Endothelial cell of umbilical vein (primary cell): ENCODE measurements around the gene RBM20. TPM values are rescaled to one million over a fixed set of nuclear protein-coding genes. Genes with fewer than 3 reads are reported as not detected.

Source experiments
- BruUV-seq: library from RNA; stranded (reverse); fragments of 400-500 nt; replicated peaks from 2 replicates; lab custom pipeline; 2021; lab: Mats Ljungman, UMichigan
- CTCF ChIA-PET: fragments of 300-600, 350-600 bp; sonication (Branson Sonifier 250); formaldehyde crosslinking; loops from one replicate; lab custom pipeline; 2021; ENCODE audit warnings: antibody characterized with exemption, inconsistent platforms; lab: Charles Lee
- POLR2A ChIA-PET: fragments of 300-600, 350-600 bp; sonication (Branson Sonifier 250); formaldehyde crosslinking; loops from one replicate; lab custom pipeline; 2021; ENCODE audit warnings: antibody characterized with exemption, inconsistent platforms; lab: Charles Lee
- DNase-seq: peaks from one replicate; pipeline ENCODE4 v3.0.0-alpha.2; 2011; ENCODE audit warnings: low read depth, low spot score
- FAIRE-seq: peaks from 2 replicates; lab custom pipeline; 2011; peaks lifted over from hg19 to GRCh38; lab: Jason Lieb, UNC
- H2AFZ ChIP-seq: 2 replicates; pipeline ENCODE4 v1.6.0; 2012; ENCODE audit warnings: low read depth, low read length, control low read depth, inconsistent platforms
- H3K27ac ChIP-seq: 2 replicates; pipeline ENCODE4 v1.5.1; 2011; ENCODE audit warnings: low read depth, mild to moderate bottlenecking, control low read depth, low read length, moderate library complexity; ENCODE audit not compliant: insufficient read depth
- H3K27me3 ChIP-seq, 2 experiments: 2 replicates each; pipeline versions ENCODE4 v1.6.0 to v1.6.1; 2011; ENCODE audit warnings: low read length in 2 of 2, mixed read lengths in 1 of 2; ENCODE audit not compliant: control insufficient read depth in 2 of 2, insufficient read depth in 2 of 2
- H3K36me3 ChIP-seq, 2 experiments: 2 replicates in 1 of 2; 3 replicates in 1 of 2; pipeline ENCODE4 v1.5.1; 2011; ENCODE audit warnings: low read length in 2 of 2, mild to moderate bottlenecking in 1 of 2, moderate library complexity in 1 of 2; ENCODE audit not compliant: control insufficient read depth in 2 of 2, insufficient read depth in 2 of 2; ENCODE audit errors: extremely low read depth in 1 of 2
- H3K4me1 ChIP-seq: 3 replicates; pipeline ENCODE4 v1.5.1; 2011; ENCODE audit warnings: mild to moderate bottlenecking, low read length; ENCODE audit not compliant: control insufficient read depth, insufficient read depth; ENCODE audit errors: extremely low read depth
- H3K4me2 ChIP-seq: 2 replicates; pipeline ENCODE4 v1.6.1; 2011; ENCODE audit warnings: low read length, control low read depth, mixed read lengths; ENCODE audit not compliant: insufficient read depth
- H3K4me3 ChIP-seq, 3 experiments: fragments of 200-600 bp in 1 of 3; sonication (generic), shearing (Covaris generic) in 1 of 3; replicated peaks in 1 of 3; 2 replicates each; pipeline ENCODE4 v1.5.1; 2011 to 2016; ENCODE audit warnings: control low read depth in 3 of 3, low read length in 3 of 3, mild to moderate bottlenecking in 2 of 3, inconsistent platforms in 1 of 3, low read depth in 1 of 3, moderate library complexity in 1 of 3; ENCODE audit not compliant: insufficient read depth in 1 of 3
- H3K79me2 ChIP-seq: 2 replicates; pipeline ENCODE4 v1.6.0; 2012; ENCODE audit warnings: low read length, inconsistent platforms; ENCODE audit not compliant: control insufficient read depth, insufficient read depth
- H3K9ac ChIP-seq: replicated peaks from 2 replicates; pipeline ENCODE3; 2011; ENCODE audit warnings: low read length, control low read depth; ENCODE audit not compliant: insufficient read depth; ENCODE audit errors: extremely low read depth
- H3K9me1 ChIP-seq: replicated peaks from 3 replicates; pipeline ENCODE4 v1.6.0; 2011; ENCODE audit warnings: mild to moderate bottlenecking, low read length; ENCODE audit not compliant: control insufficient read depth, insufficient read depth; ENCODE audit errors: extremely low read depth
- H3K9me3 ChIP-seq: replicated peaks from 2 replicates; pipeline ENCODE4 v1.5.1; 2012; ENCODE audit warnings: low read length, inconsistent platforms; ENCODE audit not compliant: control insufficient read depth, insufficient read depth
- H4K20me1 ChIP-seq: replicated peaks from 2 replicates; pipeline ENCODE3; 2011; ENCODE audit warnings: mild to moderate bottlenecking, low read length; ENCODE audit not compliant: control insufficient read depth, insufficient read depth; ENCODE audit errors: extremely low read depth
- CTCF ChIP-seq, 2 donors: IDR thresholded peaks; 1 replicate in 1 of 2; 2 replicates in 1 of 2; pipeline ENCODE4 v1.5.1; 2011; ENCODE audit warnings: low read length in 2 of 2, mild to moderate bottlenecking in 2 of 2, moderate library complexity in 2 of 2, control low read depth in 1 of 2, inconsistent platforms in 1 of 2, low read depth in 1 of 2; ENCODE audit not compliant: insufficient read depth in 1 of 2; ENCODE audit errors: extremely low read depth in 1 of 2
- EZH2 ChIP-seq: IDR thresholded peaks from 2 replicates; pipeline ENCODE4 v1.6.1; 2012; ENCODE audit warnings: borderline replicate concordance, low read depth, mild to moderate bottlenecking, moderate library complexity, low read length, inconsistent platforms; ENCODE audit not compliant: severe bottlenecking
- FOS ChIP-seq: IDR thresholded peaks from 2 replicates; pipeline ENCODE4 v1.6.1; 2011; ENCODE audit warnings: mild to moderate bottlenecking, low read length, moderate library complexity, borderline replicate concordance; ENCODE audit not compliant: insufficient read depth
- GATA2 ChIP-seq: IDR thresholded peaks from 2 replicates; pipeline ENCODE4 v1.7.0; 2011; ENCODE audit warnings: low read depth, mild to moderate bottlenecking, moderate library complexity, mixed read lengths, low read length; ENCODE audit not compliant: insufficient read length, insufficient read depth
- JUN ChIP-seq: IDR thresholded peaks from 2 replicates; pipeline ENCODE4 v1.6.1; 2011; ENCODE audit warnings: borderline replicate concordance, low read depth; ENCODE audit not compliant: insufficient read length, insufficient read depth
- MYC ChIP-seq: IDR thresholded peaks from one replicate; pipeline ENCODE4 v1.6.1; 2011; ENCODE audit warnings: mild to moderate bottlenecking, low read depth, low read length
- POLR2A ChIP-seq: IDR thresholded peaks from 2 replicates; pipeline ENCODE4 v1.6.1; 2012; ENCODE audit warnings: low read depth, mild to moderate bottlenecking, control low read depth, low read length
- POLR2AphosphoS5 ChIP-seq: IDR thresholded peaks from 2 replicates; pipeline ENCODE4 v1.6.1; 2012; ENCODE audit warnings: low read depth, mild to moderate bottlenecking, control low read depth, low read length, moderate library complexity; ENCODE audit not compliant: insufficient read depth
- dilution Hi-C: fragments of 300-500 bp; cut with MboI; formaldehyde crosslinking; loops from one replicate; pipeline ENCODE4 v1.15.0; 2019; ENCODE audit warnings: low sequenced_read_pairs; ENCODE audit not compliant: extremely low pct_ligation_motif_present
- intact Hi-C: fragments of 100-400 bp; cut with micrococcal nuclease; formaldehyde crosslinking; loops from one replicate; pipeline ENCODE4 v1.10.0; 2022
- polyA plus RNA-seq, 4 experiments: library from polyadenylated mRNA; depleted of rRNA in 3 of 4; stranded (reverse) in 3 of 4; unstranded in 1 of 4; fragments of >200 nt; gene quantifications; 2 replicates each; pipeline versions ENCODE4 v1.2.1 to v1.2.3, GENCODE V29; 2011 to 2012; ENCODE audit warnings: missing spikeins in 1 of 4
- total RNA-seq: library from RNA; stranded (reverse); gene quantifications from 2 replicates; pipeline ENCODE4 v1.2.3, GENCODE V29; 2021
- TF ChIP-seq, protein P1 (sequence below): IDR thresholded peaks from 2 replicates; pipeline ENCODE4 v1.6.1; 2011; ENCODE audit not compliant: insufficient read depth, insufficient read length

The RBM20 gene
- total and polyA plus RNA-seq, 2 donors (not counting 3 experiments of a cell fraction or from before 2014, with no cell fraction given): 0.04 TPM; not detected in 1

- no peak overlapping the region for H3K4me2 ChIP-seq
- no peak overlapping the region for H2AFZ ChIP-seq
- H3K9me3 ChIP-seq: no peaks in the 10 kb centered on the region
- H3K9me1 ChIP-seq: no peaks in the 10 kb centered on the region
- FAIRE-seq (no peak), DNase-seq (no peak)
- TF ChIP-seq MYC (no peak), GATA2 (no peak), JUN (no peak), CTCF (IDR thresholded peaks at IDR 0.05; ENCODE audit: extremely low read depth in 1 of 2, insufficient read depth in 1 of 2, low read depth in 1 of 2, low read length in 2 of 2) (no peak), POLR2A (no peak), FOS (no peak), POLR2AphosphoS5 (no peak), EZH2 (no peak)
- TF ChIP-seq, protein P1, sequence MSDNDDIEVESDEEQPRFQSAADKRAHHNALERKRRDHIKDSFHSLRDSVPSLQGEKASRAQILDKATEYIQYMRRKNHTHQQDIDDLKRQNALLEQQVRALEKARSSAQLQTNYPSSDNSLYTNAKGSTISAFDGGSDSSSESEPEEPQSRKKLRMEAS: no peak
- dilution Hi-C loops: no loop called here
- peaks cover 7 to 8% of the 10 kb centered on the region in 2 experiments for H3K27me3 ChIP-seq
- no peaks in the 10 kb centered on the region for H4K20me1 ChIP-seq
- BruUV-seq: no TSS peak
- CTCF ChIA-PET: interaction anchor here (1.1 kb wide), 1 partner anchor 1519 kb away, joined by 4 read pairs; no protein-coding TSS in a partner anchor
- POLR2A ChIA-PET: no interaction called here
- no peaks in the 10 kb centered on the region for H3K79me2 ChIP-seq
- H3K9ac ChIP-seq: no peak overlapping the region
- H3K4me1 ChIP-seq: no peaks in the 10 kb centered on the region
- H3K36me3 ChIP-seq: no peaks in the 10 kb centered on the region
- H3K27ac ChIP-seq: no peak overlapping the region
- intact Hi-C loops: no loop called here
- no peak overlapping the region for H3K4me3 ChIP-seq
These were observed 25.9 kb upstream of the RBM20 start for GRCh38 chr10:110618230-110618610.
